Retinal pigment epithelial cell (primary cell): ENCODE results near the gene ADD3.

ENCODE experiments used
- DNase-seq: peaks from one replicate; pipeline ENCODE4 v3.0.0-alpha.2; 2010; ENCODE audit warnings: low read depth
- H3K4me3 ChIP-seq: 2 replicates; pipeline ENCODE4 v1.5.1; 2011; ENCODE audit warnings: mild to moderate bottlenecking, low read length, control low read depth, moderate library complexity
- CTCF ChIP-seq: conservative IDR thresholded peaks from 2 replicates; pipeline ENCODE4 v1.5.1; 2011; ENCODE audit warnings: low read depth, low read length, control low read depth, inconsistent platforms

Gene ADD3

GRCh38 chr10:110142965-110143364, 135.2 kb downstream of the ADD3 start:
- DNase-seq, result no peak
- no peak for TF ChIP-seq CTCF

GRCh38 chr10:110144507-110144906, 136.7 kb downstream of the ADD3 start:
- no peak for TF ChIP-seq CTCF
- no peak for DNase-seq
- H3K4me3 ChIP-seq, result no peak overlapping the region

More at GRCh38 chr10:110142965-110143364, 135.2 kb downstream of the ADD3 start:
- no peak overlapping the region for H3K4me3 ChIP-seq

GRCh38 chr10:110147961-110148360, 140.2 kb downstream of the ADD3 start:
- TF ChIP-seq CTCF, result no peak
- no peak for DNase-seq
- H3K4me3 ChIP-seq, result no peak overlapping the region

GRCh38 chr10:110149259-110149658, 141.5 kb downstream of the ADD3 start:
- DNase-seq, result no peak
- no peak for TF ChIP-seq CTCF
- no peak overlapping the region for H3K4me3 ChIP-seq

- no peak overlapping the region for H3K4me3 ChIP-seq
- no peak for DNase-seq
- no peak for TF ChIP-seq CTCF
Measured at GRCh38 chr10:110150046-110150445, 142.3 kb downstream of the ADD3 start.

- H3K4me3 ChIP-seq, result no peak overlapping the region
- no peak for TF ChIP-seq CTCF
- DNase-seq, result no peak
Measured at GRCh38 chr10:110150981-110151380, 143.2 kb downstream of the ADD3 start.

- no peak overlapping the region for H3K4me3 ChIP-seq
- TF ChIP-seq CTCF, result no peak
Measured at GRCh38 chr10:110151467-110151866, 143.7 kb downstream of the ADD3 start.

More at GRCh38 chr10:110151467-110151866, 143.7 kb downstream of the ADD3 start:
- no peak for DNase-seq
